Measurements from ENCODE around the gene CDKN2C. TPM values are rescaled to one million over a fixed set of nuclear protein-coding genes. Genes with fewer than 3 reads are reported as not detected.

CDKN2C gene
- total and polyA plus RNA-seq, 8 donors, result 3.5 to 14.1 (median 10.0) TPM

GRCh38 chr1:51014878-51015277 is 44.8 kb downstream of the CDKN2C start:
- no peak for DNase-seq
- TF ChIP-seq POLR2A (IDR thresholded peaks at IDR 0.05) (no peak), EP300 (IDR thresholded peaks at IDR 0.05) (no peak)
- TF ChIP-seq, protein P1, sequence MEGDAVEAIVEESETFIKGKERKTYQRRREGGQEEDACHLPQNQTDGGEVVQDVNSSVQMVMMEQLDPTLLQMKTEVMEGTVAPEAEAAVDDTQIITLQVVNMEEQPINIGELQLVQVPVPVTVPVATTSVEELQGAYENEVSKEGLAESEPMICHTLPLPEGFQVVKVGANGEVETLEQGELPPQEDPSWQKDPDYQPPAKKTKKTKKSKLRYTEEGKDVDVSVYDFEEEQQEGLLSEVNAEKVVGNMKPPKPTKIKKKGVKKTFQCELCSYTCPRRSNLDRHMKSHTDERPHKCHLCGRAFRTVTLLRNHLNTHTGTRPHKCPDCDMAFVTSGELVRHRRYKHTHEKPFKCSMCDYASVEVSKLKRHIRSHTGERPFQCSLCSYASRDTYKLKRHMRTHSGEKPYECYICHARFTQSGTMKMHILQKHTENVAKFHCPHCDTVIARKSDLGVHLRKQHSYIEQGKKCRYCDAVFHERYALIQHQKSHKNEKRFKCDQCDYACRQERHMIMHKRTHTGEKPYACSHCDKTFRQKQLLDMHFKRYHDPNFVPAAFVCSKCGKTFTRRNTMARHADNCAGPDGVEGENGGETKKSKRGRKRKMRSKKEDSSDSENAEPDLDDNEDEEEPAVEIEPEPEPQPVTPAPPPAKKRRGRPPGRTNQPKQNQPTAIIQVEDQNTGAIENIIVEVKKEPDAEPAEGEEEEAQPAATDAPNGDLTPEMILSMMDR (IDR thresholded peaks at IDR 0.05), result no peak
- Histone ChIP-seq H3K4me1 (no peaks in the 10 kb centered on the region), H3K27ac (no peak overlapping the region), H3K9me3 (peaks cover 0 to 11% (median 3%) of the 10 kb centered on the region in 4 donors), H3K4me3 (no peak overlapping the region), H3K27me3 (no peaks in the 10 kb centered on the region), H3K36me3 (no peaks in the 10 kb centered on the region)
- WGBS, 5 donors, result 90 to 98% (median 96%) methylated on average over 1 of the region's 1 CpG
- intact Hi-C loops (cut with DNase I; ENCODE audit: low total_unique reads), result no loop called here

GRCh38 chr1:51019811-51020210 is 49.8 kb downstream of the CDKN2C start:
- TF ChIP-seq POLR2AphosphoS5 (IDR thresholded peaks at IDR 0.05), result no peak
- no peak for TF ChIP-seq POLR2A (IDR thresholded peaks at IDR 0.05)
- TF ChIP-seq, protein P1 (IDR thresholded peaks at IDR 0.05), result no peak
- no peak for TF ChIP-seq EP300 (IDR thresholded peaks at IDR 0.05)
- no peak overlapping the region for H3K4me3 ChIP-seq
- H3K9me3 ChIP-seq, result no peaks in the 10 kb centered on the region
- intact Hi-C loops (cut with DNase I; ENCODE audit: low total_unique reads), result no loop called here
- DNase-seq, result no peak
- H3K4me1 ChIP-seq, result no peaks in the 10 kb centered on the region
- H3K36me3 ChIP-seq, result no peaks in the 10 kb centered on the region
- H3K27ac ChIP-seq, result no peak overlapping the region
- no peaks in the 10 kb centered on the region for H3K27me3 ChIP-seq

Other genes starting within 250 kb of the CDKN2C start
- 100 to 1,000 TPM in 1 of 5 donors, 10 to 100 TPM in 4; 22.5 to 144 (median 61.0) TPM for gene FAF1, start 10.0 kb upstream of the CDKN2C start, total RNA-seq
- 10 to 100 TPM; 20.1 to 27.8 (median 23.2) TPM for gene FAF1, start 10.0 kb upstream of the CDKN2C start, polyA plus RNA-seq
- gene C1orf185, start 132.0 kb downstream of the CDKN2C start, total RNA-seq, result not detected
- gene C1orf185, start 132.0 kb downstream of the CDKN2C start, polyA plus RNA-seq, result not detected

All from stomach (tissue), 9 donors.